Measurements from ENCODE around the gene SCGB3A1. TPM values are rescaled to one million over a fixed set of nuclear protein-coding genes. Genes with fewer than 3 reads are reported as not detected.

SCGB3A1 gene
- total RNA-seq, 2 experiments from 2014 or later: not detected

DNA sequence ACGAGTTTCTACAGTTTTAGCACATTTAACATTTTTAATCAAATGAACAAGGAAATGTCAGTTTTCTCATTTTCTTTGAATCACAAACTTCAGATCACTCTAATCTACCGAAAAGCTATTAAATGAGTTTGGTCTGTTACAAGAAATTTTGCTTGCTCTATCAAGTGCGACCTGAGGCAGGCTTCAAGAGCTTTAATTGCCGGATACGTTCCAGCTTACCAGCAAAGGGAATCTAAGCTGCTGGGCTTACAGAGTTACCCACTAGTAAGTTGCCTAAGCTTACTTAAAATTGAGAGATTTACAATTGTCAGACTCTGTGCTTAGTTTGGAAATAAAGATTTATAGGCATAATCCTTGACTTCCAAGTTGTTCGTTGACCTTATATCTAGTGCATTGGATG is 10.6 kb downstream of the SCGB3A1 start:
- TF ChIP-seq, protein P1, sequence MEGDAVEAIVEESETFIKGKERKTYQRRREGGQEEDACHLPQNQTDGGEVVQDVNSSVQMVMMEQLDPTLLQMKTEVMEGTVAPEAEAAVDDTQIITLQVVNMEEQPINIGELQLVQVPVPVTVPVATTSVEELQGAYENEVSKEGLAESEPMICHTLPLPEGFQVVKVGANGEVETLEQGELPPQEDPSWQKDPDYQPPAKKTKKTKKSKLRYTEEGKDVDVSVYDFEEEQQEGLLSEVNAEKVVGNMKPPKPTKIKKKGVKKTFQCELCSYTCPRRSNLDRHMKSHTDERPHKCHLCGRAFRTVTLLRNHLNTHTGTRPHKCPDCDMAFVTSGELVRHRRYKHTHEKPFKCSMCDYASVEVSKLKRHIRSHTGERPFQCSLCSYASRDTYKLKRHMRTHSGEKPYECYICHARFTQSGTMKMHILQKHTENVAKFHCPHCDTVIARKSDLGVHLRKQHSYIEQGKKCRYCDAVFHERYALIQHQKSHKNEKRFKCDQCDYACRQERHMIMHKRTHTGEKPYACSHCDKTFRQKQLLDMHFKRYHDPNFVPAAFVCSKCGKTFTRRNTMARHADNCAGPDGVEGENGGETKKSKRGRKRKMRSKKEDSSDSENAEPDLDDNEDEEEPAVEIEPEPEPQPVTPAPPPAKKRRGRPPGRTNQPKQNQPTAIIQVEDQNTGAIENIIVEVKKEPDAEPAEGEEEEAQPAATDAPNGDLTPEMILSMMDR (IDR thresholded peaks at IDR 0.05): no peak
- CTCF ChIA-PET: interaction anchor here (0.9 to 2.2 kb wide), 2 partner anchors 25 to 36 kb away, joined by 4 to 6 read pairs; no protein-coding TSS in a partner anchor
- Mint-ChIP-seq H3K27ac (no peak overlapping the region), H3K36me3 (ENCODE audit: low read depth) (peaks cover 14% of the 10 kb centered on the region), H3K4me3 (no peak overlapping the region), H3K27me3 (no peaks in the 10 kb centered on the region), H3K9me3 (no peaks in the 10 kb centered on the region), H3K4me1 (ENCODE audit: low read depth) (peaks cover 5% of the 10 kb centered on the region)
- POLR2A ChIA-PET: interaction anchor here (1.6 kb wide), 1 partner anchor 12 kb away, joined by 4 read pairs; no protein-coding TSS in a partner anchor
- ATAC-seq (no peak), DNase-seq (no peak)
- intact Hi-C loops (cut with micrococcal nuclease): no loop called here

DNA sequence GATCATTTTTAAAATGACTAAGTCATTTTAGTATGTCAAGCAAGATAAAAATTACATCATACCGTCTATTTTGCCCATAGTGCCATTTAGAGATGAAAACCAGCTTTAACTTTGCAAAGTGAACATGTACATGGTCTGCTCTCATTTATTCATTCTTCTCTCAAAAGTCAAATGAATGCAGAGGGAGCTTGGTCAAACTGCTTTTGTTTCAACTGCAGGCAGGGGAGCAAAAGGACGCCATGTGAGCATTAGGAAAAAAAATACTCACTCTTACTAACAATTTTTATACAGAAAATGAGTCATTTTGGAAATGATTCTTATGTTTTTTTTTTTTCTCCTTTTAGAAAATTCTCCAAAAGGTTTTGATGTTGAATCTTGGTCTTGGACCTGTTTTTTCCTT is 15.7 kb downstream of the SCGB3A1 start:
- no peaks in the 10 kb centered on the region for H3K27me3 Mint-ChIP-seq
- no peak overlapping the region for H3K27ac Mint-ChIP-seq
- TF ChIP-seq, protein P1 (IDR thresholded peaks at IDR 0.05): no peak
- ATAC-seq (no peak), DNase-seq (no peak)
- CTCF ChIA-PET: interaction anchor here (0.7 to 2.7 kb wide), 3 partner anchors 30 to 44 kb away, joined by 3 to 11 read pairs (median 3); no protein-coding TSS in a partner anchor
- H3K9me3 Mint-ChIP-seq: no peaks in the 10 kb centered on the region
- peaks cover 31% of the 10 kb centered on the region for H3K36me3 Mint-ChIP-seq (ENCODE audit: low read depth)
- intact Hi-C loops (cut with micrococcal nuclease): no loop called here
- peaks cover 10% of the 10 kb centered on the region for H3K4me1 Mint-ChIP-seq (ENCODE audit: low read depth)
- no peak overlapping the region for H3K4me3 Mint-ChIP-seq
- POLR2A ChIA-PET: no interaction called here

DNA sequence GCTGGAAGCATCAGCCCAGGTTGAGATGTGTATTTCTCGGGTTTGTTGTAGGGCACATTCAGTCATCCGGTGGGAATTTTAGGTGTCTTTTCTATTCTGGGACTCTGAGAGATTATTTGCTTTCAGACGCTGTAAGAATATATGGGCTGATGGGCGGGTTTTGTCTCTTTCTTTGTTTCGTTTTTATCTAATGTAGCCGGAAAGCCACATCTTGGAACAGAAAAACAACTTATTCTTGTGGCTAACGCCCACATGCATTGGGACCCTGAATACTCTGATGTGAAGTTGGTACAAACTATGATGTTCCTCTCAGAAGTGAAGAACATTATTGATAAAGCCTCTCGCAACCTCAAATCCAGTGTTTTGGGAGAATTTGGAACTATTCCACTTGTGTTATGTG is 22.4 kb downstream of the SCGB3A1 start:
- TF ChIP-seq, protein P1 (IDR thresholded peaks at IDR 0.05): no peak
- no peaks in the 10 kb centered on the region for H3K9me3 Mint-ChIP-seq
- H3K36me3 Mint-ChIP-seq (ENCODE audit: low read depth): peaks cover 50% of the 10 kb centered on the region
- peak; percentile 42 for ATAC-seq
- CTCF ChIA-PET: no interaction called here
- H3K27me3 Mint-ChIP-seq: no peaks in the 10 kb centered on the region
- H3K4me3 Mint-ChIP-seq: no peak overlapping the region
- H3K27ac Mint-ChIP-seq: peak overlapping the region; percentile 69
- H3K4me1 Mint-ChIP-seq (ENCODE audit: low read depth): peaks cover 22% of the 10 kb centered on the region
- intact Hi-C loops (cut with micrococcal nuclease): no loop called here
- DNase-seq: peak; percentile 34
- POLR2A ChIA-PET: interaction anchor here (1.2 kb wide), 1 partner anchor 11 kb away, joined by 4 read pairs; no protein-coding TSS in a partner anchor

DNA sequence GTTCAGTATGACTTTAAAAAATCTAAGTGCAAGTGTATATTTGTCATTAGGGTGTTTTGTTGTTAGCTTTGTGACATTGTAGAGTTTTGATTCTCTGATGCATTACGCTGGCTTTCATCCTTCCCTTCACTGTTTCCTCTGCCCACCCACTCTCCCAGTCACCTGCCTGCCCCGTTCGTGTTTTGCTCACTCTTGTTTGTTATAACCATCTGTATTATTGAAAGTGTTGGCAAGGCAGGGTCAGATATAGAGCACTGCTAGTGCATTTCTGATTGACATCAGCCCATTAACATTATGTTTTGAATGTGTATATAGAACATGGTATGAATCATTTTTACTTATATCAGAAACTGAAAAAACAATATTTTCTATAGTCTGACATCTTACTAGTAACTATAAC is 27.3 kb downstream of the SCGB3A1 start:
- Mint-ChIP-seq H3K27ac (no peak overlapping the region), H3K4me1 (ENCODE audit: low read depth) (peaks cover 45% of the 10 kb centered on the region), H3K4me3 (no peak overlapping the region), H3K36me3 (ENCODE audit: low read depth) (peaks cover 62% of the 10 kb centered on the region), H3K27me3 (no peaks in the 10 kb centered on the region), H3K9me3 (no peaks in the 10 kb centered on the region)
- peak; percentile 70 for ATAC-seq
- DNase-seq: peak; percentile 42
- ChIA-PET CTCF (no interaction called here), POLR2A (no interaction called here)
- TF ChIP-seq, protein P1 (IDR thresholded peaks at IDR 0.05): no peak
- intact Hi-C loops (cut with micrococcal nuclease): no loop called here

DNA sequence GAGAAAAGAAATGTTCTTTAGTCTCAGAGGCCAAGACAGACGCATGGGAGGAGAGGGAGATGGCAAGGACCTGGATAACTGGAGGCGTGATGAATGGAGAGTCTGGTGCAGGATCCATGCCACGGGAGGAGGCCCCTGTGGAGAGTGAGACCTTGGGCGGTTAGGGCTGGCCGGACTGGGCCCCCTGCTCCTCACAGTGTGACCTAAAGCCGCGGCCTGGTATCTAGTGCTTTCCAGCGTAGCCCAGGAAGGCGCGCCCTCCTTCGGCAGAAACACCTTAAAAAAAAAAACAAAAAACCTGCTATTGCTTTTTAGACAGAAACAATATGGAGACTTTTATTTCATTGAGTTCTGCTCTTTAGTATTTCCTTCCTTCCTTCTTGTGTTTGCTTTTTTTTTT is 33.1 kb downstream of the SCGB3A1 start:
- Mint-ChIP-seq H3K36me3 (ENCODE audit: low read depth) (peaks cover 58% of the 10 kb centered on the region), H3K27ac (no peak overlapping the region), H3K27me3 (no peaks in the 10 kb centered on the region), H3K9me3 (no peaks in the 10 kb centered on the region), H3K4me1 (ENCODE audit: low read depth) (peaks cover 33% of the 10 kb centered on the region), H3K4me3 (no peak overlapping the region)
- CTCF ChIA-PET: no interaction called here
- ATAC-seq (no peak), DNase-seq (no peak)
- intact Hi-C loops (cut with micrococcal nuclease): no loop called here
- TF ChIP-seq, protein P1 (IDR thresholded peaks at IDR 0.05): no peak
- POLR2A ChIA-PET: interaction anchor here (0.6 kb wide), 2 partner anchors 21 to 63 kb away, joined by 3 read pairs; no protein-coding TSS in a partner anchor
